GM12864 (cell line): Measurements from ENCODE around the gene INO80E.

Source experiments
- DNase-seq: peaks from one replicate; pipeline ENCODE4 v3.0.0-alpha.2; 2011; ENCODE audit warnings: low read depth
- H3K4me3 ChIP-seq: 2 replicates; pipeline ENCODE4 v1.5.1; 2011; ENCODE audit warnings: mild to moderate bottlenecking, low read depth, low read length, control low read depth
- TF ChIP-seq, protein P1 (sequence below): IDR thresholded peaks from 2 replicates; pipeline ENCODE4 v1.5.1; 2011; ENCODE audit warnings: low read depth, mild to moderate bottlenecking, moderate library complexity, low read length, control low read depth, inconsistent platforms; ENCODE audit errors: missing control alignments

Gene INO80E

DNA sequence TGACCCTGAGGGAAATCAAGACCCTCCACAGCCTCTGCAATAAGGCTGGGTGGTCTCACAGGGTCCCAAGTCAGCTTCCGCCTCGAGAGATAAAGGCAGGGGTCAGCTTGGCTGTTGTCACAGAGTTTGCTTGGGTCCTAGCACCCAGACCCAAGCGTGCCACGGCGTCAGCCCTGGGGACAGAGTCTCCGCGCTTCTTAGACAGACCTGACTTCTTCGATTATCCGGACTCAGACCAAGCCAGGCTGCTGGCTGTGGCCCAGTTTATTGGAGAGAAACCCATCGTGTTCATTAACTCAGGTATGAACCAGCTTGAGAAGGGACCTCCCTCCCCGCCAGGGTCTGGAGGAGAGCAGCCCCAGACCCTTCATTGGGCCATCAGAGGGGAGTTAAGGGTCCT, 27.5 kb downstream of the INO80E start:
- H3K4me3 ChIP-seq: no peak overlapping the region

DNA sequence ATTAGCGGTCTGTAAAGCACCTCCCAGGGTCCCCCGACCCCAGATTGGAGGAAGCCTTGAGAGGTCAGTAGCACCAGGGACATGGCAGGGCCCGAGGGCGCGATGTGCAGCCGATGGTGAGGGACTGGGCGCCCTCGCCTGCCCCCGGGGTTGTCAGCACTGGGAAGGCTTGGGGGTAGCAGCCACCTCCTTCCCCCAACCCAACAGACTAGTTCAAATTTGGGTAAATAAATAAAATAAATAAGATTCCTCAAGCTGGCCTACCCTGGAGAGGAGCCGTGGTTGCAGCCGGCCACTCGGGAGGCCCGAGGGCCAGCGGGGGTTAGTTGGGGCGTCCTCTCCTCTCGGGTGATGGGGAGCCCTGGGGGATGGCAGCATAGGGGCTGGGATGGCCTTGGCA, 28.4 kb downstream of the INO80E start:
- H3K4me3 ChIP-seq: no peak overlapping the region
- no peak for DNase-seq
- TF ChIP-seq, protein P1, sequence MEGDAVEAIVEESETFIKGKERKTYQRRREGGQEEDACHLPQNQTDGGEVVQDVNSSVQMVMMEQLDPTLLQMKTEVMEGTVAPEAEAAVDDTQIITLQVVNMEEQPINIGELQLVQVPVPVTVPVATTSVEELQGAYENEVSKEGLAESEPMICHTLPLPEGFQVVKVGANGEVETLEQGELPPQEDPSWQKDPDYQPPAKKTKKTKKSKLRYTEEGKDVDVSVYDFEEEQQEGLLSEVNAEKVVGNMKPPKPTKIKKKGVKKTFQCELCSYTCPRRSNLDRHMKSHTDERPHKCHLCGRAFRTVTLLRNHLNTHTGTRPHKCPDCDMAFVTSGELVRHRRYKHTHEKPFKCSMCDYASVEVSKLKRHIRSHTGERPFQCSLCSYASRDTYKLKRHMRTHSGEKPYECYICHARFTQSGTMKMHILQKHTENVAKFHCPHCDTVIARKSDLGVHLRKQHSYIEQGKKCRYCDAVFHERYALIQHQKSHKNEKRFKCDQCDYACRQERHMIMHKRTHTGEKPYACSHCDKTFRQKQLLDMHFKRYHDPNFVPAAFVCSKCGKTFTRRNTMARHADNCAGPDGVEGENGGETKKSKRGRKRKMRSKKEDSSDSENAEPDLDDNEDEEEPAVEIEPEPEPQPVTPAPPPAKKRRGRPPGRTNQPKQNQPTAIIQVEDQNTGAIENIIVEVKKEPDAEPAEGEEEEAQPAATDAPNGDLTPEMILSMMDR: no peak

More for the DNA sequence above, 27.5 kb downstream of the INO80E start:
- no peak for DNase-seq
- TF ChIP-seq, protein P1: no peak

- TF ChIP-seq, protein P1: no peak
- H3K4me3 ChIP-seq: no peak overlapping the region
- DNase-seq: no peak
Observed at GRCh38 chr16:30025156-30025555, 29.1 kb downstream of the INO80E start.

DNA sequence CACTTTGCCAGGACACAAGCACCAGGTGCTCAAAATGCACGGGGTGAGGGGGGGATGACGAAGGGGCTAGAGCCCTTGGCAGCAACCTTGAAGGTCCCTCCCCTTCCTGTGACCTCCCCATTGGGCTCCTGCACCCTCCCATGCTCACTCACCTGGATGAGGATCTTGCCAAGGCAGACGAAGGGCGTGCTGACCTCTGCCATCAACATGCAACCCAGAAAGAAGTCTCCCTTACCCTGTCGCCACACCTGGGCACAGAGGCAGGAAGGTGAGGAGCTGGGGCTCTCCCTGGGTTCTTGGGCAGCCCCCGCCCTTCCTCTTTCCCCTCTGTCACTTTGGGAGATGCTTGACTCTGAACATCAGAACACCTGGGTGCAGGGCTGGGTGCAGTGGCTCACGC, 29.5 kb downstream of the INO80E start:
- TF ChIP-seq, protein P1: no peak
- DNase-seq: no peak
- H3K4me3 ChIP-seq: no peak overlapping the region

GRCh38 chr16:30026449-30026848, 30.4 kb downstream of the INO80E start:
- TF ChIP-seq, protein P1: no peak
- DNase-seq: no peak
- H3K4me3 ChIP-seq: no peak overlapping the region

- H3K4me3 ChIP-seq: no peak overlapping the region
- no peak for DNase-seq
- TF ChIP-seq, protein P1: no peak
Observed at GRCh38 chr16:30027588-30028437, 31.8 kb downstream of the INO80E start.
